ENCODE results near the gene BEX2.
A peak's percentile ranks its signal among the peaks of the same experiment; 100 is the strongest.
"Not testable (repeated sequence)": the region's sequence is repeated elsewhere in the genome, so short reads cannot be mapped to it uniquely, and the experiment has no call there.

Gene BEX2

GRCh38 chrX:103310555-103311398 lies at the start of gene BEX2:
BEX2 (minus strand) TSS chrX:103310990; CDS start chrX:103309976, 1,014 bp downstream.
- peak; percentile 43 for DNase-seq (ENCODE audit: low read depth)

DNA sequence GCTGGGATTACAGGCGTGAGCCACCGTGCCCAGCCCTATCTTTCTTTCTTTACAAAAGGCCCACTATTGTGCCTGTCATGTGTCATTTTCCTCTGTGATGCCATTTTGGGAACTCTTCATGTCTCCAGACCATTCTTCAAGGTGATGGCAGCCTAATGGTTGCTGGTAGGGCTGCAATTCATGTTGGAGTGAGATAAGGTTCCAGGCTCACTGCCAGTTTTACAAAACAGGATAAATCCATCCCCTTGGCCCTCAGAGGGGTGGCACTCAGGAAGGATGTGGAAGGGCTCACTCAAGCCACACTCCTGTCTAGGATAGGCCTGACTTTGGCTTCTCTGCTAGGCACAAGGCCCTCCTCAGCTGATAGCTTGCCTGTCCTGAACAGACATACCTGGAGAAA lies 49.3 kb upstream of the BEX2 start:
- no peak for DNase-seq (ENCODE audit: low read depth)

- DNase-seq (ENCODE audit: low read depth), result not testable (repeated sequence)
Observed at GRCh38 chrX:103359605-103360004, 48.8 kb upstream of the BEX2 start.

DNA sequence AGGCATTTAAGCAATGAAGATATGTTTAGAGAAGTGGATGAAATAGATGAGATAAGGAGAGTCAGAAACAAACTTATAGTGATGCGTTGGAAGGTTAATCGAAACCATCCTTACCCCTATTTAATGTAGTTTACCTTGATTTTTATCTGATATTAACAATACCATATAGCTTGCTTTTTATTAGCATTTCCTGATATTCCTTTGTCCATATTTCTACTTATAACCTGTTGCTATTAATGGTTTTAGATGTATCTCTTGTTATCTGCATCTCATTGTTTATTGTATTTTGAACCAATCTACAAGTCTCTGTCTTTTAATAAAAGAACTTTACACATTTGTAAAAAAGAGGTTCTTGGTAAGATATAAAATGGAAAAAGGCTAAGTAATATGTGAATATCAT lies 47.1 kb upstream of the BEX2 start:
- no peak for DNase-seq (ENCODE audit: low read depth)

DNA sequence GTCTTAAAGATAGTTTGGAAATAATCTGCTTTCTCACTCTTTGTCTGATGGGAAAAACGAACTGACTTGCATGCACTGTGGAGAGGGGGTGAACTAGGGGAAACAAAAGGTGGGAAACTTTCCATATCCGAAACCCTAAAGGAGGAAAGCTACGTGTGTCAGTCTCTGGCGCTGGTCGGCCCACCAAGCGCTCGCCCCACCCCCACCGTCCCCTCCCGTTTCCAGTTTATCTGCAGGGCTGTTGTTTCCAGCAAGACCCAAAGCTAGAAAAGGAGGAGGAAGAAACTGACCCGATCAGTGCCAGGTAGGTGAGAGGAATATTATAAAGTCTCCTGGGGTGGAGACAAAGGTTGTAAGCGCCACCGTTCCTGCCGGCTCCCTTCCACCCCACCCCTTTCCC lies 46.1 kb upstream of the BEX2 start:
- DNase-seq (ENCODE audit: low read depth), result no peak

DNA sequence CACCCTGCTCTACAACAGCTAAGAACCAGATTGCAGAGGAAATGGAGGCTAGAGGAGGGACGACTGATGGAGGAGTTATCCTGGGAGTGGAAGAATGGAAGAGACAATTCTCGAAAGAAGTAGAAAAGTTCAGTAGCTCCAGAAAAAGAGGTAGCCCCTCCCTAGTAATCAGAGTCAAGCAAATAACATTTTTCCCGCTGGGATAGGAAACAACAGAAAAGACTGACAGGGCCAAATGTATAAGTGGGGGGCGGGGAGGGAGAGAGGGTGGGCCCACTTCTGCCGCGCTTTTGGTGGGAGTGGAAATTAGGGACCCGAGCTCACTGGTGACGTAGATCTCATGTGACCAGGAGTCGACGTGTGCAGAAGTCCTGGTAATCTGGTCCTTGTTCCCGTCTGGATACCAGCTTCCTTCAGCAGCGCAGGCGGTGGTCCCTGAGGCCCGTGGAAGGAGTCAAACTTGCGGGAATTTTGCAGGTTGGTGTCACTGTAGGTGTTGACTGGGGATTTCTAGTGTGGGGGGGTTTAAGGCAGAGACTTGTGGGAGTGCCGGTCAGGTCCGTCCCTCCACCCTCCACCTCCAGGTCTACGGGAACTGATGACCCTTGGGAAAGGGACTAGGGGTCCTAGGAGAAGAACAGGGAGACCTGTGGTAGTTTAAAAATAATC lies 45.5 kb upstream of the BEX2 start, which contains the start of gene TCEAL9:
TCEAL9 (plus strand) TSS at position 377 of the 669 bp plus-strand sequence. CDS start 1,179 bp downstream, outside the sequence.
- DNase-seq (ENCODE audit: low read depth), result no peak

GRCh38 chrX:103347682-103348397 lies 37.0 kb upstream of the BEX2 start:
- no peak for DNase-seq (ENCODE audit: low read depth)

GRCh38 chrX:103344606-103345005 lies 33.8 kb upstream of the BEX2 start:
- DNase-seq (ENCODE audit: low read depth), result no peak

DNA sequence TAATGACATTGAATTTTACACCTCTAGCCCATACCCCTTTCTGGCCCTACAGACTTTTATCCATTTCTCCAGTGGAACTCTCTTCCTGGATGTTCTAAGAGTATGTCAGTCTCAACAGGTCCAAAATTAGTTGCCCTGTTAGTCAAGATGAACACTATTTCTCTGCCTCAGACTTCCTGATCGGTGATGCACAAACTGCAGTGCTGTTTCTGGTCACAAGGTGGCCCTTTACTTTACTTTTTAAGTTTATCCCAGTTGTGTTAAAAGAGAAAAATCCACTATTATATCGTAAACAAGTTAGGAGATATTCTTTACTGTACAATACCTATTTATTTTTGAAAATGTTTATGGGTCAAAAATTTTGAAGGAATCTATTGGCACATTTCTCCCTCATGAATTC lies 32.3 kb upstream of the BEX2 start:
- DNase-seq (ENCODE audit: low read depth), result no peak

GRCh38 chrX:103338663-103339062 lies 27.9 kb upstream of the BEX2 start:
- DNase-seq (ENCODE audit: low read depth), result no peak

DNA sequence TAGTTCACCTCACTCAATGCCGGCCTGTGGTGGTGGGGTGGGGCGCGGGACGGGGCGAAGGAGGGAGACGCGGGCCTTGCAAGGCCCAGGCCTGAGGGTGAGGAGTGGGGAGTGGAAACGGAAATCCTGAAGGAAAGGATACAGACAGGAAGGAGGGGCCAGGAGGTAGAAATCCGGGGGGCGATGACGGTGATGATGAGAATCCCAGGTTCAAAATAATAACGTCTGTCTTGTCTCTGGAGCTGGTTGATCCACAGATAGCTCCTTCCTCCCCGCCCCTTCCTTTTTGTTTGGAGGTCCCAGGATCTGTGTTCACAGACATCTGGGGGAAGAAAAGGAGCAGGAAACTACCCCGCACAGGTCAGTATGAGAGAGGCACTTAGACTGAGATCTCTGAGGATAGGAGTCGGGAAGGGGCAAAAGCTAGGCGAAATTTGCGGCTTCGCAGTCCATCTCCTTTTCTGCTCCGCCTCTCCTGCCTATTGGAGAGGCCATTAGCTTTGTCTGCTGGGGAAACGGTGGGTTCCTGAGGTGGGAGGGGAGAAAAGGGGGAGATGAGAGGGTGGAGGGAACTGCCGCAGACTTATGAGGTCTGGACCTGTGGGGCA lies 20.0 kb upstream of the BEX2 start:
- no peak for DNase-seq (ENCODE audit: low read depth)

- DNase-seq (ENCODE audit: low read depth), result no peak
Observed at GRCh38 chrX:103329991-103330390, 19.2 kb upstream of the BEX2 start, which contains the start of gene TCEAL7. TCEAL7 (plus strand) TSS chrX:103330239; CDS start chrX:103331404, 1,165 bp downstream.

GRCh38 chrX:103311399-103311780 lies 600 bp upstream of the BEX2 start:
- DNase-seq (ENCODE audit: low read depth), result no peak

DNA sequence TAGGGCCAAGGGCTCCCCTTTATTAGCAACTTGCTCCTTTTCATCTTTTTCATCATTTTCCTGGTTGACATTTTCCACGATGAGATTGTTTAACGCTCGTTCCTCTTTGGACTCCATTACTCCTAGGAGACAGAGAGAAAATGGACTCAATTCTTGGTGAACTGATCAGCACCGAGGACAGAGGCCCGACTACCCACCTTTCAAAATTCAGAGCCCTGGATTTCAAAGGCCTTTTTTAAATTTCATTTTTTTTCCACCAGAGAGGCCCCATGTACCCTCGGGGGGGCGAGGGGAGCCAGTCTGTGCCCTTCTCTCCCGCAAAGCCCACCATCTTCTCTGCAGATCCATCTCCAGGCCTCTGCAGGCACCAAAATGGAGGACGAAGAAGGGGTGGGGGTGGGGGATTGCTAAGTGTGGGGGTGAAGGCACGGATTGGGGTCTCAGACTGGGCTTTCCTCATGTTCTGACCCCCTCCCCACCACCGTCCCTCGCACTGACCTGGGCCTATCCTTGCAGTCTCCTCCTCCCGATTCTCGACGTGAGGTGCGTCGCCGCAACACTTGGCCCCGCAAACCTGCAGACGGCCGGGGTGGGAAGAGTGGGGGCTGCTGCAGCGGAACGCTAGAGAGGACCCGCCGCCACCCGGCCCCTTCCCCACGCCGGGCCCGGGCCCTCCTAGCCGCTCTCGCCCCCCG lies 783 bp downstream of the BEX2 start:
- no peak for DNase-seq (ENCODE audit: low read depth)

- DNase-seq (ENCODE audit: low read depth), result not testable (repeated sequence)
Observed at GRCh38 chrX:103305666-103306065, 5.1 kb downstream of the BEX2 start.

- no peak for DNase-seq (ENCODE audit: low read depth)
Observed at GRCh38 chrX:103304705-103305104, 6.1 kb downstream of the BEX2 start.

DNA sequence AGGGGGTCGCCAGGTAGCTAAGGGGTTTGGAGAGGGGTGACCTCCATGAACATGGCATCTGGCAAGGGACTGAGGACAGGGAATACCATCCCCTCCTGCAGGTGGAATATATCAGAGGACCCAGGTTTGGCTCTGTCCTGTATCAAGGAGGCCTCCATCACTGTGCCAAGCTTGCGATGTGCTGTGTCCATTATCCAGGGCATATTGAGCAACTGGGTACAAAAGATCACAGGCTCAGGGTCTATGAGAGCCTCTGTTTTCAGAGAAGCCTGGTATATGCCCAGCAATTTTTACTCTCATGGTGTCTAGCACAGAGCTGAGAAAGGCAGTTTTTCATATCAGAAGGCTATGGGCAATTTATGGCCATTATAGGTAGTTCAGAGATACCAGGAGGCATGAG lies 17.7 kb downstream of the BEX2 start:
- no peak for DNase-seq (ENCODE audit: low read depth)

- no peak for DNase-seq (ENCODE audit: low read depth)
Observed at GRCh38 chrX:103279624-103280023, 31.2 kb downstream of the BEX2 start.

DNA sequence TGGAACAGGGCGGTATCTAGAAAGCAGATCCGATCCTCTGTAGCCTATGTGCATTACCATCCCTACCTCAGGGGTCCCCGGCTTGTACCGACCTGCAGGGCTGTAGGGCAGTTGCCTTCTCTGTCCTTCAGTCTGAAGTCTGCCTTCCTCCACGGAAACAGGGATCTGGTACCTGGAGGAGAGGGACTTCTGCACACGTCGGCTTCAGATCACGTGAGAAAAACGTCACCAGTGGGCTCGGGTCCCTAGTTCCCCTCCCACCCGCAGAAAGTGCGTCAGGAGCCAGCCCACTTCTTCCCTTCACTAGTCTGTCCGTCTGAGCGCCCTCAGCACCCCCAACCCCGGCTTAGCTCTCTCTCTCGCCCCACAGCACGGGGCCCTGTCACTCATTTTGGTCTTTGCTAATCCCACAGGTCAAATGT lies 34.2 kb downstream of the BEX2 start, which contains the start of gene TCEAL5:
TCEAL5 (minus strand) TSS at position 170 of the 422 bp plus-strand sequence. CDS start 2,187 bp downstream, outside the sequence.
- no peak for DNase-seq (ENCODE audit: low read depth)

- DNase-seq (ENCODE audit: low read depth), result no peak
Observed at GRCh38 chrX:103275947-103276567, 34.7 kb downstream of the BEX2 start.

- DNase-seq (ENCODE audit: low read depth), result no peak
Observed at GRCh38 chrX:103274284-103274683, 36.5 kb downstream of the BEX2 start.

All from stimulated activated CD8-positive, alpha-beta memory T cell treated with anti-CD3 and anti-CD28 coated beads, Interleukin-15, amount 100 ng/mL, for 24 hours (primary cell).